ENCODE data around the gene BCKDK. TPM values are rescaled to one million over a fixed set of nuclear protein-coding genes. Genes with fewer than 3 reads are reported as not detected.
A peak's percentile ranks its signal among the peaks of the same experiment; 100 is the strongest.

Gene BCKDK
- total RNA-seq, 1 donor: 30.0 TPM

GRCh38 chr16:31128711-31129567 is 20.8 kb downstream of the BCKDK start:
- no peak overlapping the region for H3K27ac ChIP-seq (ENCODE audit: low read depth, low read length)
- peak; percentile 73 for DNase-seq (ENCODE audit: insufficient read length, low spot score, missing footprints)
- no peaks in the 10 kb centered on the region for H3K9me3 ChIP-seq (ENCODE audit: low read depth, low read length)
- no peaks in the 10 kb centered on the region for H3K79me2 ChIP-seq (ENCODE audit: insufficient read depth, low read length)
- peaks cover 8% of the 10 kb centered on the region for H3K36me3 ChIP-seq (ENCODE audit: insufficient read depth, low read length)
- no peak overlapping the region for H3K4me3 ChIP-seq (ENCODE audit: insufficient read depth, low read length)
- H3K4me1 ChIP-seq (ENCODE audit: insufficient read depth, low read length): no peaks in the 10 kb centered on the region
- H3K27me3 ChIP-seq (ENCODE audit: insufficient read depth, low read length): no peaks in the 10 kb centered on the region
- TF ChIP-seq CTCF (IDR thresholded peaks at IDR 0.05; ENCODE audit: extremely low read depth, low read depth, low read length): no peak
- no peak overlapping the region for H3K4me2 ChIP-seq (ENCODE audit: insufficient read depth, low read length)
- no peak overlapping the region for H2AFZ ChIP-seq (ENCODE audit: low read length)
- no peaks in the 10 kb centered on the region for H4K20me1 ChIP-seq (ENCODE audit: insufficient read depth, low read length)

GRCh38 chr16:31129568-31130335 is 21.6 kb downstream of the BCKDK start:
- no peak for TF ChIP-seq CTCF (IDR thresholded peaks at IDR 0.05; ENCODE audit: extremely low read depth, low read depth, low read length)
- Histone ChIP-seq H4K20me1 (ENCODE audit: insufficient read depth, low read length) (no peaks in the 10 kb centered on the region), H3K36me3 (ENCODE audit: insufficient read depth, low read length) (peaks cover 8% of the 10 kb centered on the region), H3K4me1 (ENCODE audit: insufficient read depth, low read length) (peaks cover 4% of the 10 kb centered on the region), H3K27me3 (ENCODE audit: insufficient read depth, low read length) (peaks cover under 1% of the 10 kb centered on the region), H2AFZ (ENCODE audit: low read length) (no peak overlapping the region), H3K79me2 (ENCODE audit: insufficient read depth, low read length) (no peaks in the 10 kb centered on the region), H3K4me2 (ENCODE audit: insufficient read depth, low read length) (no peak overlapping the region), H3K9me3 (ENCODE audit: low read depth, low read length) (no peaks in the 10 kb centered on the region), H3K27ac (ENCODE audit: low read depth, low read length) (no peak overlapping the region), H3K4me3 (ENCODE audit: insufficient read depth, low read length) (no peak overlapping the region)
- peak; percentile 80 for DNase-seq (ENCODE audit: insufficient read length, low spot score, missing footprints)

GRCh38 chr16:31130336-31130891 is 22.2 kb downstream of the BCKDK start:
- H3K27ac ChIP-seq (ENCODE audit: low read depth, low read length): no peak overlapping the region
- H2AFZ ChIP-seq (ENCODE audit: low read length): no peak overlapping the region
- H3K4me3 ChIP-seq (ENCODE audit: insufficient read depth, low read length): no peak overlapping the region
- no peaks in the 10 kb centered on the region for H3K9me3 ChIP-seq (ENCODE audit: low read depth, low read length)
- no peaks in the 10 kb centered on the region for H3K79me2 ChIP-seq (ENCODE audit: insufficient read depth, low read length)
- peaks cover 4% of the 10 kb centered on the region for H3K27me3 ChIP-seq (ENCODE audit: insufficient read depth, low read length)
- TF ChIP-seq CTCF (IDR thresholded peaks at IDR 0.05; ENCODE audit: extremely low read depth, low read depth, low read length): no peak
- H3K4me1 ChIP-seq (ENCODE audit: insufficient read depth, low read length): peaks cover 4% of the 10 kb centered on the region
- peaks cover 8% of the 10 kb centered on the region for H3K36me3 ChIP-seq (ENCODE audit: insufficient read depth, low read length)
- no peak overlapping the region for H3K4me2 ChIP-seq (ENCODE audit: insufficient read depth, low read length)
- DNase-seq (ENCODE audit: insufficient read length, low spot score, missing footprints): peak; percentile 55
- no peaks in the 10 kb centered on the region for H4K20me1 ChIP-seq (ENCODE audit: insufficient read depth, low read length)

- no peak for TF ChIP-seq CTCF (IDR thresholded peaks at IDR 0.05; ENCODE audit: extremely low read depth, low read depth, low read length)
- Histone ChIP-seq H4K20me1 (ENCODE audit: insufficient read depth, low read length) (no peaks in the 10 kb centered on the region), H3K4me2 (ENCODE audit: insufficient read depth, low read length) (no peak overlapping the region), H3K27ac (ENCODE audit: low read depth, low read length) (no peak overlapping the region), H3K27me3 (ENCODE audit: insufficient read depth, low read length) (peaks cover 4% of the 10 kb centered on the region), H3K79me2 (ENCODE audit: insufficient read depth, low read length) (no peaks in the 10 kb centered on the region), H3K36me3 (ENCODE audit: insufficient read depth, low read length) (peaks cover 8% of the 10 kb centered on the region), H3K9me3 (ENCODE audit: low read depth, low read length) (no peaks in the 10 kb centered on the region), H2AFZ (ENCODE audit: low read length) (no peak overlapping the region), H3K4me1 (ENCODE audit: insufficient read depth, low read length) (peaks cover 4% of the 10 kb centered on the region), H3K4me3 (ENCODE audit: insufficient read depth, low read length) (no peak overlapping the region)
- peak; percentile 77 for DNase-seq (ENCODE audit: insufficient read length, low spot score, missing footprints)
Observed at GRCh38 chr16:31130899-31131298, 22.7 kb downstream of the BCKDK start.
